A673 (cell line): ENCODE results near the gene EYA3.

Experiments
- CTCF ChIP-seq: fragments of 300-800, 200-600 bp; sonication (generic); conservative IDR thresholded peaks from 2 replicates; pipeline ENCODE4 v1.5.1; 2017; ENCODE audit warnings: low read depth, mild to moderate bottlenecking, antibody characterized with exemption, low read length, moderate library complexity, mixed read lengths
- EZH2 ChIP-seq: fragments of 200-600 bp; sonication (generic); IDR thresholded peaks from 2 replicates; pipeline ENCODE4 v1.6.1; 2017; ENCODE audit warnings: borderline replicate concordance, low read depth, mild to moderate bottlenecking, mixed read lengths, antibody characterized with exemption, low read length; ENCODE audit not compliant: poor library complexity, severe bottlenecking

GRCh38 chr1:27951396-27951795 lies 137.0 kb downstream of the EYA3 start:
- TF ChIP-seq CTCF (no peak), EZH2 (no peak)
